ENCODE data around the gene NPIPB5. TPM values are rescaled to one million over a fixed set of nuclear protein-coding genes. Genes with fewer than 3 reads are reported as not detected.
"Not testable (repeated sequence)": the region's sequence is repeated elsewhere in the genome, so short reads cannot be mapped to it uniquely, and the experiment has no call there.

NPIPB5 gene
- polyA plus RNA-seq (ENCODE audit: insufficient read length in 3 of 3) = 100 to 1,000 TPM in 2 of 3 donors, 10 to 100 TPM in 1; 79.9 to 257 (median 133) TPM
- long read RNA-seq, donor 1 = 0 reads
- long read RNA-seq, donor 2 = 0 reads
- long read RNA-seq, donor 3 = 0 reads
- long read RNA-seq, donor 4, partial matches to known transcripts = 0 of 1 reads
- long read RNA-seq, donor 4, other reads (novel, unspliced or antisense) = 0 of 1 reads
- long read RNA-seq, donor 5 = 0 reads
- long read RNA-seq, donor 6, partial matches to known transcripts = 5 of 7 reads
- long read RNA-seq, donor 6, other reads (novel, unspliced or antisense) = 0 of 7 reads
- long read RNA-seq, donor 7, partial matches to known transcripts = 0 of 1 reads
- long read RNA-seq, donor 7, other reads (novel, unspliced or antisense) = 0 of 1 reads
- long read RNA-seq, donor 8 = 0 reads
- long read RNA-seq, donor 9 = 0 reads
- long read RNA-seq, donor 10, partial matches to known transcripts = 7 of 7 reads
- long read RNA-seq, donor 10, other reads (novel, unspliced or antisense) = 0 of 7 reads
- long read RNA-seq, donor 11 = 0 reads
- long read RNA-seq, donor 12, partial matches to known transcripts = 0 of 1 reads
- long read RNA-seq, donor 12, other reads (novel, unspliced or antisense) = 0 of 1 reads
- long read RNA-seq, donor 13 = 0 reads
- long read RNA-seq, donor 14 = 0 reads
- long read RNA-seq, donor 15 = 0 reads
- long read RNA-seq, donor 16, transcript NPIPB5-206 (3 exons, 852 nt) = major isoform, 5 of 8 reads
- long read RNA-seq, donor 16, partial matches to known transcripts = 0 of 8 reads
- long read RNA-seq, donor 16, other reads (novel, unspliced or antisense) = 0 of 8 reads

- DNase-seq (ENCODE audit: extremely low read depth in 1 of 11, low read depth in 9 of 11, low spot score in 4 of 11) = not testable (repeated sequence)
These were observed at the start of gene NPIPB5 for GRCh38 chr16:22510591-22510990. Gene NPIPB5, plus strand, starts transcription at chr16:22510891. Its CDS starts 2,911 bp downstream, at chr16:22513802.

DNA sequence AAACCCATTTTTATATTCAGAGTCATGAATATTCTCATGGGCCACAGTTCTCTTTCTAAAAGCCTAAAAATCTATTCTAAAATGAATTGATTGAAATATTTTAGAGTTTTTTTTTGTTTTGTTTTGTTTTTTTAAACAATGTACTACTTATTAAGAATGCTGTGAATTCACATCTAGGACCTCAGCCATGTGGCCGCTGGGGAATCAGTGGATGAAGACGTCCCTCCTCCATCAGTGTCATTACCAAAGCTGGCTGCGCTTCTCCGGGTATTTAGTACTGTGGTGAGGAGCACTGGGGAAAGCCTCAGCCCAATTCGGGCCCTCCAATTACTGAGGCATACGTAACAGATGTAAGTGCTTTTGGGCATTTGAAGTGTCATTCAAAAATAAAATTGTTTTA is 41.8 kb upstream of the NPIPB5 start:
- DNase-seq (ENCODE audit: extremely low read depth in 1 of 11, low read depth in 9 of 11, low spot score in 4 of 11) = not testable (repeated sequence)

DNA sequence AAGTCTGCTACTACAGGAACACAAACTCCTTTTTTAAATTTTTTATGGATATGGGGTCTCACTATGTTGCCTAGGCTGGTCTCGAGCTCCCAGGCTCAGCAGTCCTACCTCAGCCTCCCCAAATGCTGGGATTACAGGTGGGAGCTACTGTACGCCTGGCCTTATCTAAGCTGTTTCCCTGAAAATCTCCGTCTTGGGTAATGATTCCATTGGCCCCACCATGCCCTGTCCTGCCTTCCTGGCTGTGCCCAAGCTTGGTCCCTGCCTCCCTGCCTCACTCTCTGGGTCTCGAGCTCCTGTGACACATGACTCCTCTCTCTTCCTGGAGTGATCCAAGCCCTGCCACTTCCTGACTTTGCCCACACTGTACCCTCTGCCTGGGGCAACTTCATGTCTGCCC is 27.3 kb downstream of the NPIPB5 start:
- not testable (repeated sequence) for DNase-seq (ENCODE audit: extremely low read depth in 1 of 11, low read depth in 9 of 11, low spot score in 4 of 11)

DNA sequence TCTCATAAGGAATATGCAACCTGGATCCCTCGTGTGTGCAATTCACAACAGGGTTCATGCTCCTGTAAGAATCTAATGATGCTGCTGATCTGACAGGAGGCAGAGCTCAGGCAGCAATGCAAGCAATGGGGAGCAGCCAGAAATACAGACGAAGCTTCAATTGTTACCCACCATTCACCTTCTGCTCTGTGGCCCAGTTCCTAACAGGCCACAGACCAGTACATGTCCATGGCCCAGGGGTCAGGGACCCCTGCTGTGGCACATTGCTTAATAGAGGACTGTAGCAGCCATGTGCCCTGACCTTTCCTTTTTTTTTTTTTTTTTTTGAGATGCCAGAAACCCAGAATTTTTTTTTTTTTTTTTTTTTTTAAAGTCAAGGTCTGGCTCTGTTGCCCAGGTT is 34.1 kb downstream of the NPIPB5 start:
- DNase-seq (ENCODE audit: extremely low read depth in 1 of 11, low read depth in 9 of 11, low spot score in 4 of 11) = not testable (repeated sequence)

- DNase-seq (ENCODE audit: extremely low read depth in 1 of 11, low read depth in 9 of 11, low spot score in 4 of 11) = not testable (repeated sequence)
These were observed 35.9 kb downstream of the NPIPB5 start for GRCh38 chr16:22546630-22547029.

- not testable (repeated sequence) for DNase-seq (ENCODE audit: extremely low read depth in 1 of 11, low read depth in 9 of 11, low spot score in 4 of 11)
These were observed 36.6 kb downstream of the NPIPB5 start for GRCh38 chr16:22547170-22547765.

DNA sequence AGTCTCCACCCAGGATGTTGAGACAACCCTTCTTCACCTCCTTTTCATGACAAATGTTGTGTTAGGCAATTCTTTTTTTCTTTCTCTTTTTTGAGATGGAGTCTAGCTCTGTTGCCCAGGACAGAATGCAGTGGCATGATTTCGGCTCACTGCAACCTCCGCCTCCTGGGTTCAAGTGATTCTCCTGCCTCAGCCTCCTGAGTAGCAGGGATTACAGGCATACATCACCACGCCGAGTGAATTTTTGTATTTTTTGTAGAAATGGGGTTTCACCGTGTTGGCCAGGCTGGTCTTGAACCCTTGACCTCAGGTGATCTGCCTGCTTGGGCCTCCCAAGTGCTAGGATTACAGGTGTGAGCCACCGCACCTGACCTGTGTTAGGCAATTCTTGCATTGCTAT is 39.2 kb downstream of the NPIPB5 start:
- not testable (repeated sequence) for DNase-seq (ENCODE audit: extremely low read depth in 1 of 11, low read depth in 9 of 11, low spot score in 4 of 11)

DNA sequence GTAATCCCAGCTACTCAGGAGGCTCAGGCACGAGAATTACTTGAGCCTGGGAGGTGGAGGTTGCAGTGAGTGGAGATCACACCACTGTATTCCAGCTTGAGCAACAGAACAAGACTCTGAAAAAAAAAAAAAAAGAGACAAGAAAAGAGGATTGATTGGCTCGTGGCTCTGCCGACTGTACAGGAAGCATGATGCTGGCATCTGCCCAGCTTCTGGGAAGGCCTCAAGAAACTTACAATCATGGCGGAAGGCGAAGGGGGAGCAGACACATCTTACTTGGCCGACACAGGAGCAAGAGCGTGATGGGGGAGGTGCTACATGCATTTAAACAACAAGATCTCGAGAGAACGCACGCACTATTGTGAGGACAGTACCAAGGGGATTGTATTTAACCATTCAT is 40.5 kb downstream of the NPIPB5 start:
- not testable (repeated sequence) for DNase-seq (ENCODE audit: extremely low read depth in 1 of 11, low read depth in 9 of 11, low spot score in 4 of 11)

GRCh38 chr16:22551651-22552050 is 41.0 kb downstream of the NPIPB5 start:
- not testable (repeated sequence) for DNase-seq (ENCODE audit: extremely low read depth in 1 of 11, low read depth in 9 of 11, low spot score in 4 of 11)

GRCh38 chr16:22556759-22557158 is 46.1 kb downstream of the NPIPB5 start:
- DNase-seq (ENCODE audit: extremely low read depth in 1 of 11, low read depth in 9 of 11, low spot score in 4 of 11) = not testable (repeated sequence)

Other genes starting within 250 kb of the NPIPB5 start
- gene POLR3E, start 213.5 kb upstream of the NPIPB5 start, polyA plus RNA-seq (ENCODE audit: insufficient read length in 3 of 3) = 10 to 100 TPM; 51.9 to 76.8 (median 53.0) TPM
- 10 to 100 TPM; 28.8 to 35.0 (median 30.8) TPM for gene CDR2, start 136.3 kb upstream of the NPIPB5 start, polyA plus RNA-seq (ENCODE audit: insufficient read length in 3 of 3)